Vein endothelial cell (primary cell): ENCODE measurements around the gene SURF6. TPM values are rescaled to one million over a fixed set of nuclear protein-coding genes. Genes with fewer than 3 reads are reported as not detected.

ENCODE experiments used
- small RNA-seq: library from RNA; depleted of rRNA; stranded (forward); fragments of <200 nt; gene quantifications from one replicate; pipeline ENCODE3, GENCODE V24; 2012
- total RNA-seq: library from RNA; depleted of rRNA; stranded (reverse); fragments of >200 nt; gene quantifications from 2 replicates; pipeline ENCODE4 v1.2.3, GENCODE V29; 2012

Gene SURF6
- 11.1 and 11.3 TPM in 2 replicates for total RNA-seq

DNA sequence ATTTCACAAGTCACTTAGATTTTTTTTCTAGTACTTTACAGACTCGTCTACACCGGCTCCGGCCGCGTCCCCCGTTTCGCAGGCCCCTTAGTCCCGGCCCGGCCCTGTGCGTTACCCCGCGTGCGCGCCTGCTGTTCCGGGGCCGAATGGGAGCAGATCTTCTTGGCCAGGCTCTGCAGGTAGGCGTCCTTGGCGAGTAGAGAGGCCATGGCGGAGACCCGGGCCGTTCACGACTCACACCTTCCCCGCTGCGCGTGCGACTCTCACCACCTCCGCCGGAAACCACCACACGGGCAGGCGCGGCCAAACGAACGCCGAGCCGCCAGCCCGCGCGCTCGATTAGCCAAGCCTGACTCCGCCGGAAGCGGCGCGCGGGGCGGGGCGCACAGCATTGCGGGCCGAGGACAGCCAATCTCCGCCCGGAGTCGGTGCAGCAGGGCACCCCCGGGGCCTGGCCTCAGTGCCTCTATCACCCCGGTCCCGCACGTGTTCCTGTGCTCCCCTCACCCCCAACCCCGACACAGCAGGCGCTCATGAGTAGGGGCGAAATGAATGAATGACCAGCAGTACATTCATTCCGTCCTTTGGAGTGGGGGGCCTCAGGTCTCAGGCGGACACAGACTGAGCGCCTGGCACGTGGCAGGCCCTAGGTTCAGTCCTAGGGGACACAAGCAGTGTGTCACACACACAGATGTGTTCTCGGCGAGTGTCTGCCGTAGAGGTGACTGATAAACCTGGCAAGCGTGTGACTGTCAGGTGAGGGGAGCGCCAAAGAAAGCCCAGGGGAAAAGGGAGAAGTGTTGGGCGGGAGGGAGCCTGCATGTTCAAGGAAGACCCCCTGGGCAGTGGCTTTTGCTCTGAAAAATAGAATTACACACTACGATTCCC, at the start of gene SURF6:
Gene SURF6 (minus strand): TSS at position 265 of the 888 bp plus-strand sequence. CDS start 56 bp downstream, at position 209.

DNA sequence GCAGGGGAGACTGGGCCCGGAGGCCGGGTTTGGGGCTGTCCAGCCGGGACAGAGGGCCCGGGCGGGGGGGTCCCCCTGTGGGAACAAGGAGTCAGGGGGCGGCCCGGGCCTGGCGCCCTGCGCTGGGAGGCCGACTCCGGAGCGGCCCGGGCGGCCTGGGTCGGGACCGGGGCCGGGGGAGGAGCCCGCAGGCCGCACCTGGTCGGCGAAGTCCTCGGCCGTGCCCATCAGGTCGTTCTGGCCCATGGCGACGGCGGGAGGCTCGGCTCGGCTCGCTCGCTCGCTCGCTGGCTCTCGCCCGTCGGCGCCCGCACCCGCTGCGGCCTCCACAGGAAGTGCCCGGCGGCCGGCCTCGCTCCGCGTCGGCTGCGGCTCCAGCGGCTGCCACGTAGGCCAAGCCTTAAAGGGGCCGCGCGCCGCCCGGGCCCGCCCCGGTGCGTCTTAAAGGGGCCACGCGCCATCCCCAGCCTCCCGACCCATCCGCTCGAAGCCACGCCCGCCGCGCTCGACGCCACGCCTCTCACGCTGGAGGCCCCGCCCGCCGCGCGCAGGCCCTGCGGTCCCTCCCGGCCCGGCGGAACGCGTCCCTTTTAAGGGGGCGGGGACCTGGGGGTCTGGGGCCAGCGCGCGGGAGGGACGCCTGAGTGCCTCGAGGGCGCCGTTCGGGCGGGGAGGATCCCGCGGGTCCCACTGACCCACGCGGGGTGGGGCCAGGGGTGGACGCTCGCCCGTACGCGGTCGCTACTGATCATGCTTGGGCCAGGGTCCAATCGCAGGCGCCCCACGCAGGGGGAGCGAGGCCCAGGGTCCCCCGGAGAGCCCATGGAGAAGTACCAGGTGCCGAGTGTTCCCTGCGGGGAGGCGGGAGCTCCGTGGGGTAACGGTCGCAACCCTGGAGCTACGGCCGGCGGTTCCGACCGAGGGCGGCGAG, 40.0 kb upstream of the SURF6 start, which contains the start of the genes STKLD1 and SURF4:
Gene STKLD1 (plus strand): TSS at position 643 of the 931 bp plus-strand sequence. CDS start 108 bp downstream, at position 751.
Gene SURF4 (minus strand): TSS at position 337 of the 931 bp plus-strand sequence. CDS start 91 bp downstream, at position 246.

DNA sequence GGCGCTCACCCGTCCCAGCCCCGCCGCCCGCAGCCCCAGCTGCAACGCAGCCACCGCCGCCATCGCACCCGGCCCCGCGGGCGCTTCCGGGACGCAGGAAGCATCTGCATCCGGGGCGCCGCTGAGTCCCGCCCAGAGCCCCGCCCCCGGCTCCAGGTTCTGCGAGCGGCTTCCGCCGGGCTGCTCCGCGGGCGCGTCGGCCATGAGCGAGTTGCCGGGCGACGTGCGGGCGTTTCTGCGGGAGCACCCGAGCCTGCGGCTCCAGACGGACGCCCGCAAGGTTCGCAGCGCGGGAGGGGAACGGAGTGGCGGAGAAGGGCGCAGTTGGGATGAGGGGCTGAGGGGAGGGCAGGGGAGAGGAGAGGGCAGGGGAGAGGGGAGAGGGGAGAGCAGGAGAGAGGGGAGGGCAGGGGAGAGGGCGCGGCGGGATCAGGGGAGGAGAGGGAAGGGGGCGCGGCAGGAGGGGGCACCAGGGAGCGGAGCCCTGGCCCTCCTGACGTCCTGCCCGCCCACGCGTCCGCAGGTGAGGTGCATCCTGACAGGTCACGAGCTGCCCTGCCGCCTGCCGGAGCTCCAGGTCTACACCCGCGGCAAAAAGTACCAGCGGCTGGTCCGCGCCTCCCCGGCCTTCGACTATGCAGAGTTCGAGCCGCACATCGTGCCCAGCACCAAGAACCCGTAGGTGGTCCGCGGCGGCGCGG, 20.6 kb upstream of the SURF6 start, which contains the start of the genes SURF1 and SURF2:
Gene SURF1 (minus strand): TSS at position 97 of the 701 bp plus-strand sequence. CDS start 34 bp downstream, at position 63.
Gene SURF2 (plus strand): TSS at position 160 of the 701 bp plus-strand sequence. CDS start 43 bp downstream, at position 203.

DNA sequence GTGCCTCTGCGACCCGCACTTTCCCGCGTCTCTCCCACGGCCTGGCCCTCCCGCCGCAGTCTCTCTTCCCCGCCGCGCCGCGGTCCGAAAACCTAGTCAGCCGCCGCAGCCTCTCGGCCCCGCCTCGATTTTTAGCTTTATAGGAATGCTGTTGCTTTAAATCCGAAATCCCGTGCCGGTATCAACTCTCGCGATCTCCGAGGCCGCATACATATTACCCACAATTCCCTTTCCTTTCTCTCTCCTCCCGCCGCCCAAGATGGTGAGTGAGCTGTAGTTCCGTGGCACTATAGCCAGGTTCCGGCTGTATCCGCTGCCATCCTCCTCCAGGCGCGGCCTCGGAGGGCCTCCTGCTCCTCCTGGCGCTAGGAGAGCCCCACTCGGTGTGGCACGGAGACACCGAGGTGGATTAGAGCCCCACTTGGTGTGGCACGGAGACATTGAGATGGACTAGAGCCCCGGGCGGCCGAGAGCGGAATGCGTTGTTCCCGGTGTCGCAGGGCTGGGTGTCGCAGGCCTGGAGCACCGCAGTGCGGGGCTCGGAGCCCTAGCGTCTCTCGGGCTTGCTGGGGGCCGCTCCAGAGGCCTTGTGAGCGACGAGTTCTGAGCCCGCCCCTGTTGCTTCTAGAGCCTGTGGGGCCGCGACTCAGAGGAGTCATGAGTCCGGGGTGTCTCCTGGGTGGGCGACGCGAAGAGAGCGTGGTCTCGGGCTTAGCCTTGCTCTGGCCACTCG, 12.2 kb upstream of the SURF6 start, which contains the start of the genes MED22 and RPL7A:
Gene MED22 (minus strand): TSS at position 147 of the 733 bp plus-strand sequence. CDS start 1,469 bp downstream, outside the sequence.
Gene RPL7A (plus strand): TSS at position 234 of the 733 bp plus-strand sequence. CDS start 26 bp downstream, at position 260.

Small RNA genes lying within 50 kb of the gene (small RNA-seq; reads per million reads assigned to genes)
- gene RF00019 (not detected), gene SNORD24 (not detected), gene SNORD36A (not detected), gene SNORD36B (not detected), gene SNORD36C (not detected)

Other genes starting within 250 kb of the SURF6 start
- 61.5 and 67.6 TPM in 2 replicates for gene RALGDS, start 214.9 kb downstream of the SURF6 start, total RNA-seq
- gene GBGT1, start 172.3 kb downstream of the SURF6 start, total RNA-seq: 17.3 and 36.9 TPM in 2 replicates
- not detected in 2 replicates for gene OBP2B, start 126.9 kb downstream of the SURF6 start, total RNA-seq
- 0.10 TPM in 1 of 2 replicates, not detected in the other for gene ABO, start 61.0 kb downstream of the SURF6 start, total RNA-seq
- 19.6 and 19.9 TPM in 2 replicates for gene MED22, start 11.9 kb upstream of the SURF6 start, total RNA-seq
- 2,150 and 2,505 TPM in 2 replicates for gene RPL7A, start 12.0 kb upstream of the SURF6 start, total RNA-seq
- gene SURF1, start 20.3 kb upstream of the SURF6 start, total RNA-seq: 11.7 and 19.3 TPM in 2 replicates
- gene SURF2, start 20.4 kb upstream of the SURF6 start, total RNA-seq: 10.7 and 12.1 TPM in 2 replicates
- 336 and 365 TPM in 2 replicates for gene SURF4, start 39.9 kb upstream of the SURF6 start, total RNA-seq
- gene STKLD1, start 40.2 kb upstream of the SURF6 start, total RNA-seq: 0.33 and 1.6 TPM in 2 replicates
- gene REXO4, start 81.8 kb upstream of the SURF6 start, total RNA-seq: 13.4 and 16.0 TPM in 2 replicates
- gene ADAMTS13, start 86.2 kb upstream of the SURF6 start, total RNA-seq: 0.48 and 0.98 TPM in 2 replicates
- gene CACFD1, start 123.8 kb upstream of the SURF6 start, total RNA-seq: 4.9 and 11.1 TPM in 2 replicates
- gene SLC2A6, start 142.9 kb upstream of the SURF6 start, total RNA-seq: 40.8 and 55.9 TPM in 2 replicates
- not detected in 2 replicates for gene MYMK, start 188.8 kb upstream of the SURF6 start, total RNA-seq
- gene ADAMTSL2, start 198.5 kb upstream of the SURF6 start, total RNA-seq: 0.10 TPM in 1 of 2 replicates, not detected in the other